Natural killer cell treated with Interleukin-12 subunit alpha and Interleukin-12 subunit beta and Interleukin-15 and Interleukin-18, amount 100 ng/mL, for 72 hours (primary cell): ENCODE data around the gene CLSTN2. TPM values are rescaled to one million over a fixed set of nuclear protein-coding genes. Genes with fewer than 3 reads are reported as not detected.

Source experiments
- ATAC-seq, 2 donors: fragments of 150-1000 bp; cut with Tn5 transposase in 1 of 2; sonication (Bioruptor Pico), chemical (Tn5 transposase) in 1 of 2; 2 replicates each; pipeline ENCODE4 v1.10.0; 2021
- DNase-seq: peaks from one replicate; pipeline ENCODE4 v3.0.0; 2022; ENCODE audit warnings: low spot score
- H3K27ac Mint-ChIP-seq, 2 donors: 1 replicate in 1 of 2; 2 replicates in 1 of 2; pipeline ENCODE4 v1.8.0; 2022; ENCODE audit warnings: mixed read lengths in 2 of 2, mild to moderate bottlenecking in 1 of 2, moderate library complexity in 1 of 2
- H3K27me3 Mint-ChIP-seq, 2 donors: 1 replicate in 1 of 2; 2 replicates in 1 of 2; pipeline ENCODE4 v1.8.0; 2022; ENCODE audit warnings: mixed read lengths in 2 of 2
- H3K36me3 Mint-ChIP-seq: one replicate; pipeline ENCODE4 v1.8.0; 2022; ENCODE audit warnings: mixed read lengths
- H3K4me1 Mint-ChIP-seq, 2 donors: 1 replicate in 1 of 2; 2 replicates in 1 of 2; pipeline ENCODE4 v1.8.0; 2022; ENCODE audit warnings: low read depth in 2 of 2, mixed read lengths in 2 of 2, mild to moderate bottlenecking in 1 of 2
- H3K4me3 Mint-ChIP-seq: one replicate; pipeline ENCODE4 v1.8.0; 2022; ENCODE audit warnings: mixed read lengths
- H3K9me3 Mint-ChIP-seq: 2 replicates; pipeline ENCODE4 v1.8.0; 2022; ENCODE audit warnings: mixed read lengths
- total RNA-seq, 2 donors: library from RNA; stranded (reverse); gene quantifications; one replicate each; pipeline ENCODE4 v1.2.3, GENCODE V29; 2022

Gene CLSTN2
- total RNA-seq, 2 donors from 2014 or later: not detected

DNA sequence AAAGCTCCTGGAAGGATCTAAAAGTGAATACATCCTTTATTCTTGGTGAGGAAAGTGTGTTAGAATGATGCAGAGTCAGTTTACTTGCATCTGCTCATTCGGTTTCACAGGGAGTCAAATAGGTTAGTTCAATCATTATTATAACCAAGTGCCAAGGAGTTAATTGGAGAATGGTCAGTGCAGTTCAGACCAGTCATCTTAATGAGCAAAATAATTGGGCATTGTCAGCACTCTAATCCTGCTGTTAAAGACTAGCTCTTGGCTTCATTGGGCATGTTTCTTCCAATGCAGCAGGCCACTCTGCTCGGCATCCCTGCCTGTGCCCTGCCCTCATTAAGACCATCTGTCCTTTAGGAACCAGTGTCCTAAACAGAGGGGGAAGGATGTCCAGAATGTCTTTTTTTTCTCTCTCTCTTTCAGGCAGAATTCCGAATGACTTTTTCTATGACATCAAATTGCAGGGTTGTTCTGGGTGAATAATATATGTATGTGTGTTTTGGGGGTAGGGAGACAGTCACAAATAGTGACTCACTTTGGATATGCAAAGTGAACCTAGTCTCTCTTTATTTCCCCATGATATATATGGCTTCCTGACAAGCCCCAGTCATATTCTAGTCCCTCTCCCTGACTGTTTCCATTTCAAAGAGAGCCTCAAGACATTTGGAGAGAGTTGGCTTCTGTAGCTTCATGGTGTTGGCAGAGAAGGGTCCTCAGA lies 537.5 kb downstream of the CLSTN2 start:
- peaks cover 0 to 3% of the 10 kb centered on the region in 2 donors for H3K4me1 Mint-ChIP-seq
- no peaks in the 10 kb centered on the region for H3K36me3 Mint-ChIP-seq
- H3K27me3 Mint-ChIP-seq: peaks cover 14 to 23% of the 10 kb centered on the region in 2 donors
- no peaks in the 10 kb centered on the region for H3K9me3 Mint-ChIP-seq
- no peak overlapping the region for H3K4me3 Mint-ChIP-seq
- ATAC-seq: no peak
- no peak for DNase-seq
- H3K27ac Mint-ChIP-seq: no peak overlapping the region

DNA sequence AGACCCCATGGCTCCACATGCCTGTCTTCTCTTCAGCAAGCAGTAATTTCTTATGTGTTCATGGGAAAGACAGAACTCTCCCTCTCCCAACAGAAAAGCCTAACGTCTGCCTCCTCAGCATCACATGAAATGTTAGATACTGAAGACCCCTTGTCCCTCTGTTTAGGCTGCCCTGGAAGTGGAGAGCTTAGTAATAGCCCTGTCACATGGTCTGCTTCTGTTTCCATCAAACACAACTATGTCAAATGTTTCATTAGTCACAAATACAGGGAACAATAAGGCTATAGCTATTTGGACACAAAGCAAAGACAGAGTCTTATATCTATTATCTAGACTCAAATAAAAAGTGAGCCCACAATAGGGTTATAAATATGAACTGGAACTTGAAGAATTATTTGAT lies 552.6 kb downstream of the CLSTN2 start:
- ATAC-seq (no peak), DNase-seq (no peak)
- Mint-ChIP-seq H3K36me3 (no peaks in the 10 kb centered on the region), H3K4me1 (no peaks in the 10 kb centered on the region), H3K27me3 (peaks cover 21 to 22% of the 10 kb centered on the region in 2 donors), H3K27ac (no peak overlapping the region), H3K9me3 (peaks cover 5% of the 10 kb centered on the region), H3K4me3 (no peak overlapping the region)

DNA sequence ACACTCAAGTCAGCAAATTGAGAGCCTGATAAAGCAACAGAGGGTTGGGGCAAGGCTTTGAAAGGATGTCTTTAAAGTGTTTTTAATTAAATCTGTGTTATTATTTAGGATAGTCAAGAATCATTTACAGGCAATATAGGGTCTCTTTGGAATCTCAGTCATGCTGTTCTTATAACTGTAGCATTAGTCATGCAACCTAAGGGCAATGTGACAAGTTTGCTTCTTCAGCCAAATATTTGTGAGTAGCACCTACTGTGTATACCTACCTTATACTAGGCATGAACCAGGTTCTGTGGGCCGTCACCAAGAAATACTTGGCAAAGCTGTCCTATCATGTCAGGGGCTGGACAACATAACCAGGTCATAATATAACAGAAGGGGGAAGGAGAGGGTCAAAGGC lies 558.3 kb downstream of the CLSTN2 start:
- Mint-ChIP-seq H3K27me3 (peaks cover 14 to 16% of the 10 kb centered on the region in 2 donors), H3K4me1 (no peaks in the 10 kb centered on the region), H3K9me3 (no peaks in the 10 kb centered on the region), H3K27ac (no peak overlapping the region), H3K36me3 (no peaks in the 10 kb centered on the region), H3K4me3 (no peak overlapping the region)
- DNase-seq (no peak), ATAC-seq (peak in 1 of 2 donors; percentile 43)

- DNase-seq: no peak
- Mint-ChIP-seq H3K27ac (no peak overlapping the region), H3K36me3 (no peaks in the 10 kb centered on the region), H3K4me1 (no peaks in the 10 kb centered on the region), H3K9me3 (no peaks in the 10 kb centered on the region), H3K4me3 (no peak overlapping the region), H3K27me3 (peaks cover 7 to 11% of the 10 kb centered on the region in 2 donors)
- ATAC-seq: no peak
These were observed 560.0 kb downstream of the CLSTN2 start for GRCh38 chr3:140494970-140495369.

- H3K27me3 Mint-ChIP-seq: peaks cover 11 to 19% of the 10 kb centered on the region in 2 donors
These were observed 562.3 kb downstream of the CLSTN2 start for GRCh38 chr3:140497331-140497730.

GRCh38 chr3:140499114-140499757 lies 564.3 kb downstream of the CLSTN2 start:
- H3K4me1 Mint-ChIP-seq: no peaks in the 10 kb centered on the region
- H3K27me3 Mint-ChIP-seq: peaks cover 14 to 18% of the 10 kb centered on the region in 2 donors
- DNase-seq (no peak), ATAC-seq (no peak)
- no peak overlapping the region for H3K4me3 Mint-ChIP-seq
- no peak overlapping the region for H3K27ac Mint-ChIP-seq
- no peaks in the 10 kb centered on the region for H3K36me3 Mint-ChIP-seq
- H3K9me3 Mint-ChIP-seq: no peaks in the 10 kb centered on the region

More at GRCh38 chr3:140497331-140497730, 562.3 kb downstream of the CLSTN2 start:
- no peak for ATAC-seq
- no peaks in the 10 kb centered on the region for H3K36me3 Mint-ChIP-seq
- H3K9me3 Mint-ChIP-seq: no peaks in the 10 kb centered on the region
- DNase-seq: no peak
- H3K4me3 Mint-ChIP-seq: no peak overlapping the region
- H3K27ac Mint-ChIP-seq: no peak overlapping the region
- no peaks in the 10 kb centered on the region for H3K4me1 Mint-ChIP-seq

DNA sequence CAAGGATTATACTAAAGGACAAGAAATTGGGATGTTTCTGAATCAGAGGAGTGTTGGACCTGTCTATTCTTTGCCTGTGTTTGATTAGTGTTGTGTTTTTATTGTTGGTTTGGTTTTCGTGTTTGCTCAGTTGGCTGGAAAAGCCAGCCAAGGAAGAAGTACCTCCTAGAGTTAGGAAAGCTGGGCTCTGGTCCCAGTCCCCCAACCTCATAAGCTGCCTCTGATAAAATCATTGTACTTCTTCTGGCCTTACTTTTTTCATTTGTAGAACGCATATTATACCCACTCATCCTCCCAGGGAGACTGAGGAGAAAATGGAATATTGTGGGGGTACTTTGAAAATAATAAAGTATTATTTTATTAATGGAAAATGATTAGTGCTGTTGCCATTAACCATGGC lies 565.5 kb downstream of the CLSTN2 start:
- Mint-ChIP-seq H3K4me1 (no peaks in the 10 kb centered on the region), H3K4me3 (no peak overlapping the region), H3K27ac (no peak overlapping the region), H3K27me3 (peaks cover 10 to 12% of the 10 kb centered on the region in 2 donors), H3K9me3 (no peaks in the 10 kb centered on the region), H3K36me3 (no peaks in the 10 kb centered on the region)
- DNase-seq (no peak), ATAC-seq (no peak)

DNA sequence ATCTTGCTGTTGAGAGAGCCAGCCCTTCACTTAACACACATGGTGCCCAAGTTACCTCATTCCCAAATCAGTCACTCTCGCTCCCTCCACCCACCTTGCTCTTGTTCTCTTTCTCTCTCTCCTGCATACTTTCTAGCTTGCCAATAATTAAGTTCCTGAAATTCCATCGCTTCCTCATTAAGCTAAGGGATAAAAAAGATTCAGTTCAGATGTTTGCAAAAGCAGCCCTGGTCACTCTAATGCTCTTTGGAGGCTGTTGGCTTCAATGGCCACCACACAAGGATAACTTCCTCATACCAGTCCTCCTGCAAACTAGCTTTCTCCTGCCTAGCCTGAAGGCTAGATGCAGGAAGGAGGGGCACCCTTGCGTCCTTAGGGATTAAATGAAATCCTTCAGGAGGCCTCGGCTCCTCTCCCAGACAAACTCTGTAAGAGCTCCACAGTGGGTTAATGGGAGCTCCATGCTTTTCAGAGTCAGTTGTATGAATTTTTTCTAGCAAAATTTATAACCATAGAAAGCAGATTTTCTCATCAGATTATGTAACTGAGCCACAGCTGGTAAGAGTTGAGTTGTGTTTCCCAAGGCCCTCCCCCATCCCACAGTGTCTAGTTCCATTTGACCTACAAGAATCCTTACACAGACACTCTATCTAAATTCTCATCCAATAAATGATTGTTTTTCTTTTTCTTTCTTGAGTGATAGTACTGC lies 566.2 kb downstream of the CLSTN2 start:
- ATAC-seq (no peak), DNase-seq (no peak)
- Mint-ChIP-seq H3K4me1 (no peaks in the 10 kb centered on the region), H3K4me3 (no peak overlapping the region), H3K27me3 (peaks cover 14 to 17% of the 10 kb centered on the region in 2 donors), H3K36me3 (no peaks in the 10 kb centered on the region), H3K27ac (no peak overlapping the region), H3K9me3 (no peaks in the 10 kb centered on the region)

DNA sequence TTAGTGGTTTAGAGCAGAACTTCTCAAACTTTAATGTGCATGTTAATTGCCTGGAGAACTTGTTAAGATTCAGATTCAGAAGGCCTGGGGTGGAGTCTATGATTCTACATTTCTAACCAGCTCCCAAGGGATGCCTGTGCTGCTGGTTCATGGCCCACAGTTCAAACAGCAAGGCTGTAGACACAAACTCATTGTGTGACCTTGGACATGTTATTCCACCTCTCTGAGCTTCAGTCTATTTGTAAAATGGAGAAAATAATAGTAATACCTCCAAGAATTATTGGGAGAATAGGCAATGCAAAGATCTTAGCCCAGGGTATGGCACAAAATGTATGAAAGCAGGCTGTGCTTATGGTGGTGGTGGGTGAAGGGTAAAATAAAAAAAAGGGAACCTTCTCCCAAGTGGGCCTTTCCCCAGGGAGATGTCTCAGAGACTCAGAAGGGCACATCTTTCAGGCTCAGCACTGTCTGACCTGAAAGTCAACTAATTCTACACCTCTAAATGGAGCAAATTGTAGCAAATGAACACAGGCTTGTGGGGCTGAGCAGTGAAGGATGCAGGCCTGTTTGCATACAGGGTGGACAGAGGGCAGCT lies 566.9 kb downstream of the CLSTN2 start:
- ATAC-seq (no peak), DNase-seq (no peak)
- H3K4me3 Mint-ChIP-seq: no peak overlapping the region
- no peak overlapping the region for H3K27ac Mint-ChIP-seq
- no peaks in the 10 kb centered on the region for H3K36me3 Mint-ChIP-seq
- no peaks in the 10 kb centered on the region for H3K9me3 Mint-ChIP-seq
- H3K27me3 Mint-ChIP-seq: peaks cover 12 to 21% of the 10 kb centered on the region in 2 donors
- H3K4me1 Mint-ChIP-seq: no peaks in the 10 kb centered on the region

DNA sequence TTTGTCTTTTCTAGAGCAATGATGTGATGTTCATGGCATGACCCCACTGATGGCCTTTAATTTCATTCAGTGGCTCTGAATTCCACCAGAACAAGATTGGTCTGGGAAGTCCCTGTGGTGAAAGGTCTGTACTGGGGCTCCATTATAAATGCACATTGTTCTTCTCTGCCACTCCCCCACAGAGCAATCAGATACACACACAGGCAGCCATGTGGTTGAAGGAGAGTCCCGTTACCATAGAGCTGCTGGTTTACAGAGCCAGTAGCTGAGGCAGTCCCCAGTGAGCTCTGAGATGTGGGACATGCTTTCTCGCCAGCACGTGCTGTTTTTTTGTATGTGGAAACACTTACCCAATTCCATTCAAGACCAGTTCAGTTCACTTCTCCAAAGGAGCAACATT lies 570.2 kb downstream of the CLSTN2 start:
- ATAC-seq (no peak), DNase-seq (no peak)
- Mint-ChIP-seq H3K27me3 (peaks cover 21 to 35% of the 10 kb centered on the region in 2 donors), H3K27ac (no peak overlapping the region), H3K36me3 (no peaks in the 10 kb centered on the region), H3K4me1 (no peaks in the 10 kb centered on the region), H3K4me3 (no peak overlapping the region), H3K9me3 (no peaks in the 10 kb centered on the region)

DNA sequence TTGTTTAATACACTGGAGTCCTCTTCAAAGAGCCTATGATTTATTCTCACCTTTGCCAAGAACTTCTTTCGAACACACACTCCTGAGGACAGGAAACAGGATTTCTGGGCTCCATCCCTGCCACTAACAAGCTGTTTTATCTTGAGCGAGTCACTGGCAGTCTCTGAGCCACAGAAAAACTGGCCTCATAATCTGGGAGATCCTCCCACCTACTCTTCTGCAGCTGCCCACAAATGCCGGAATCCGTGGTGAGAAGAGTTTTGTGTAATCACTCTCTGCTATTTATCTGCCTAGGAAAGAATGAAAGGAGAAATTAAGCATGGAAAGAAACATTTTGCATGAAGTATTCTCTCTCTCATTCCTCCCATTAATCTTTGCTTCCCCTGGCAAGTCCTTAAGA lies 570.9 kb downstream of the CLSTN2 start:
- H3K9me3 Mint-ChIP-seq: no peaks in the 10 kb centered on the region
- DNase-seq (no peak), ATAC-seq (no peak)
- no peak overlapping the region for H3K27ac Mint-ChIP-seq
- no peaks in the 10 kb centered on the region for H3K4me1 Mint-ChIP-seq
- no peak overlapping the region for H3K4me3 Mint-ChIP-seq
- peaks cover 22 to 37% of the 10 kb centered on the region in 2 donors for H3K27me3 Mint-ChIP-seq
- no peaks in the 10 kb centered on the region for H3K36me3 Mint-ChIP-seq

DNA sequence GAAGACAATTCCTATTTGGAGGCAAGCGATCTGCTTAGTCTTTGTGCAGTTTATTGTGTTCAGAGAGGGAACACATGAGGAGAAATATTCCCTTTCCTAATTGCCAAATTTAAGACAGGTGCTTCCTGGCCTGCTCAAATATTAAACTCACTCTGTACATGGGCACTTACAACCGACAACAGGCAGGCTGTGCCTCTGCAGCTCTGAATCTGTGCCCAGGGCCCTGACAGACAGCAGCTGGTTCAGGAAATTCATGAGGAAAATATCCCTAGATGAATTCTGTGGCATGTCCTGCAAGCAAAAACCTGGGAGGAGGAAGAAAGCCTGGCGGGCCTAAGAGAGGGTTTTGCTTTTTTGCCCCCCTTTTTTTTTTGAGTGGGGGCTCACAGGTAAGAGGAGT lies 573.6 kb downstream of the CLSTN2 start:
- DNase-seq: no peak
- no peaks in the 10 kb centered on the region for H3K4me1 Mint-ChIP-seq
- no peak overlapping the region for H3K4me3 Mint-ChIP-seq
- peaks cover 20 to 51% of the 10 kb centered on the region in 2 donors for H3K27me3 Mint-ChIP-seq
- ATAC-seq: no peak
- H3K9me3 Mint-ChIP-seq: no peaks in the 10 kb centered on the region
- no peaks in the 10 kb centered on the region for H3K36me3 Mint-ChIP-seq
- H3K27ac Mint-ChIP-seq: no peak overlapping the region

DNA sequence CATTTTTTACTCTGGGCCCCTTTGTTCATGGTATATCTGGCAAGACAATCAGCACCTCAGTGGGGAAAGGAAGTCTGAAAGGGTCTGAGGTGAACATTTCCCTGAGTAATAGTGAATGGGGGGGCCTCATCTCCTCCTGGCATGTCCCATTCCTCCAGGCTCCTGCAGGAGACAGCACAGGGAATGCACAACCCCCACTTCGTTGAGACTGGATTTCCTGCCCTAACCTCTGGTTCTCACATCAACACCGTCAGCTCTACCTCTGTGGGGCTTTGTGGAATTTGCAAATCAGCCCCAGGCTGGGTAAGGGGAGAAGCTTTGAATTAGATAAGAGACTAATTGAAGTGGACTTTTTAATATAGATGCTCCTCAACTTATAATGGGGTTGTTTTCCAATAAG lies 574.5 kb downstream of the CLSTN2 start:
- Mint-ChIP-seq H3K36me3 (no peaks in the 10 kb centered on the region), H3K27me3 (peaks cover 24 to 58% of the 10 kb centered on the region in 2 donors), H3K4me3 (no peak overlapping the region), H3K27ac (no peak overlapping the region), H3K9me3 (no peaks in the 10 kb centered on the region), H3K4me1 (no peaks in the 10 kb centered on the region)
- no peak for ATAC-seq
- no peak for DNase-seq
